ENCODE data around the gene WAC. TPM values are rescaled to one million over a fixed set of nuclear protein-coding genes. Genes with fewer than 3 reads are reported as not detected.

The WAC gene
- total and polyA plus RNA-seq, 2 experiments from 2014 or later = 59.4 to 116 TPM

DNA sequence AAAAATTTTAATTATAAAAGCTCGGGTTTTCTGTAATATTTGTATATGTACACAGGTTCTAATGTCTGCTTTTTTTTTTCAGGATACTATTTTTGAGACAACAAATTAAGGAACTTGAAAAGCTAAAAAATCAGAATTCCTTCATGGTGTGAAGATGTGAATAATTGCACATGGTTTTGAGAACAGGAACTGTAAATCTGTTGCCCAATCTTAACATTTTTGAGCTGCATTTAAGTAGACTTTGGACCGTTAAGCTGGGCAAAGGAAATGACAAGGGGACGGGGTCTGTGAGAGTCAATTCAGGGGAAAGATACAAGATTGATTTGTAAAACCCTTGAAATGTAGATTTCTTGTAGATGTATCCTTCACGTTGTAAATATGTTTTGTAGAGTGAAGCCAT is 86.5 kb downstream of the WAC start:
- Histone ChIP-seq H3K27me3 (ENCODE audit: insufficient read depth) (no peaks in the 10 kb centered on the region), H3K4me1 (ENCODE audit: insufficient read depth) (peaks cover 5% of the 10 kb centered on the region; the same call in 1 of the 2 replicates), H2AFZ (no peak overlapping the region), H4K20me1 (replicated peaks; ENCODE audit: insufficient read depth) (peaks cover 8% of the 10 kb centered on the region; the same call in 1 of the 2 replicates), H3K9me2 (ENCODE audit: insufficient read depth) (no peaks in the 10 kb centered on the region), H3K27ac (ENCODE audit: low read depth) (no peak overlapping the region), H3F3A (replicated peaks; ENCODE audit: low read depth) (0 out of 2 replicates have a peak, but pooled peaks cover 3% of the 10 kb centered on the region), H3K4me3 (no peak overlapping the region), H3K4me2 (no peak overlapping the region), H3K36me3 (ENCODE audit: insufficient read depth) (peaks cover 47% of the 10 kb centered on the region), H3K79me2 (replicated peaks; ENCODE audit: insufficient read depth) (peaks cover 8% of the 10 kb centered on the region)
- H3K27ac Mint-ChIP-seq = no peak overlapping the region
- ATAC-seq (no peak), DNase-seq (ENCODE audit: low spot score) (no peak)
- peaks cover 54% of the 10 kb centered on the region for H3K36me3 Mint-ChIP-seq (ENCODE audit: low read depth)
- no peak overlapping the region for H3K4me3 Mint-ChIP-seq
- no peak for TF ChIP-seq EZH2phosphoT487 (IDR thresholded peaks at IDR 0.05; ENCODE audit: unreplicated experiment)
- TF ChIP-seq STAT1 (IDR thresholded peaks at IDR 0.05; ENCODE audit: unreplicated experiment) = no peak
- no peak for TF ChIP-seq REST (IDR thresholded peaks at IDR 0.05; ENCODE audit: unreplicated experiment)
- TF ChIP-seq, protein P1, sequence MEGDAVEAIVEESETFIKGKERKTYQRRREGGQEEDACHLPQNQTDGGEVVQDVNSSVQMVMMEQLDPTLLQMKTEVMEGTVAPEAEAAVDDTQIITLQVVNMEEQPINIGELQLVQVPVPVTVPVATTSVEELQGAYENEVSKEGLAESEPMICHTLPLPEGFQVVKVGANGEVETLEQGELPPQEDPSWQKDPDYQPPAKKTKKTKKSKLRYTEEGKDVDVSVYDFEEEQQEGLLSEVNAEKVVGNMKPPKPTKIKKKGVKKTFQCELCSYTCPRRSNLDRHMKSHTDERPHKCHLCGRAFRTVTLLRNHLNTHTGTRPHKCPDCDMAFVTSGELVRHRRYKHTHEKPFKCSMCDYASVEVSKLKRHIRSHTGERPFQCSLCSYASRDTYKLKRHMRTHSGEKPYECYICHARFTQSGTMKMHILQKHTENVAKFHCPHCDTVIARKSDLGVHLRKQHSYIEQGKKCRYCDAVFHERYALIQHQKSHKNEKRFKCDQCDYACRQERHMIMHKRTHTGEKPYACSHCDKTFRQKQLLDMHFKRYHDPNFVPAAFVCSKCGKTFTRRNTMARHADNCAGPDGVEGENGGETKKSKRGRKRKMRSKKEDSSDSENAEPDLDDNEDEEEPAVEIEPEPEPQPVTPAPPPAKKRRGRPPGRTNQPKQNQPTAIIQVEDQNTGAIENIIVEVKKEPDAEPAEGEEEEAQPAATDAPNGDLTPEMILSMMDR (conservative IDR thresholded peaks at IDR 0.05; ENCODE audit: low read depth in 2 of 2) = no peak
- TF ChIP-seq JUNB (IDR thresholded peaks at IDR 0.05; ENCODE audit: unreplicated experiment) = no peak
- TF ChIP-seq, protein P2, sequence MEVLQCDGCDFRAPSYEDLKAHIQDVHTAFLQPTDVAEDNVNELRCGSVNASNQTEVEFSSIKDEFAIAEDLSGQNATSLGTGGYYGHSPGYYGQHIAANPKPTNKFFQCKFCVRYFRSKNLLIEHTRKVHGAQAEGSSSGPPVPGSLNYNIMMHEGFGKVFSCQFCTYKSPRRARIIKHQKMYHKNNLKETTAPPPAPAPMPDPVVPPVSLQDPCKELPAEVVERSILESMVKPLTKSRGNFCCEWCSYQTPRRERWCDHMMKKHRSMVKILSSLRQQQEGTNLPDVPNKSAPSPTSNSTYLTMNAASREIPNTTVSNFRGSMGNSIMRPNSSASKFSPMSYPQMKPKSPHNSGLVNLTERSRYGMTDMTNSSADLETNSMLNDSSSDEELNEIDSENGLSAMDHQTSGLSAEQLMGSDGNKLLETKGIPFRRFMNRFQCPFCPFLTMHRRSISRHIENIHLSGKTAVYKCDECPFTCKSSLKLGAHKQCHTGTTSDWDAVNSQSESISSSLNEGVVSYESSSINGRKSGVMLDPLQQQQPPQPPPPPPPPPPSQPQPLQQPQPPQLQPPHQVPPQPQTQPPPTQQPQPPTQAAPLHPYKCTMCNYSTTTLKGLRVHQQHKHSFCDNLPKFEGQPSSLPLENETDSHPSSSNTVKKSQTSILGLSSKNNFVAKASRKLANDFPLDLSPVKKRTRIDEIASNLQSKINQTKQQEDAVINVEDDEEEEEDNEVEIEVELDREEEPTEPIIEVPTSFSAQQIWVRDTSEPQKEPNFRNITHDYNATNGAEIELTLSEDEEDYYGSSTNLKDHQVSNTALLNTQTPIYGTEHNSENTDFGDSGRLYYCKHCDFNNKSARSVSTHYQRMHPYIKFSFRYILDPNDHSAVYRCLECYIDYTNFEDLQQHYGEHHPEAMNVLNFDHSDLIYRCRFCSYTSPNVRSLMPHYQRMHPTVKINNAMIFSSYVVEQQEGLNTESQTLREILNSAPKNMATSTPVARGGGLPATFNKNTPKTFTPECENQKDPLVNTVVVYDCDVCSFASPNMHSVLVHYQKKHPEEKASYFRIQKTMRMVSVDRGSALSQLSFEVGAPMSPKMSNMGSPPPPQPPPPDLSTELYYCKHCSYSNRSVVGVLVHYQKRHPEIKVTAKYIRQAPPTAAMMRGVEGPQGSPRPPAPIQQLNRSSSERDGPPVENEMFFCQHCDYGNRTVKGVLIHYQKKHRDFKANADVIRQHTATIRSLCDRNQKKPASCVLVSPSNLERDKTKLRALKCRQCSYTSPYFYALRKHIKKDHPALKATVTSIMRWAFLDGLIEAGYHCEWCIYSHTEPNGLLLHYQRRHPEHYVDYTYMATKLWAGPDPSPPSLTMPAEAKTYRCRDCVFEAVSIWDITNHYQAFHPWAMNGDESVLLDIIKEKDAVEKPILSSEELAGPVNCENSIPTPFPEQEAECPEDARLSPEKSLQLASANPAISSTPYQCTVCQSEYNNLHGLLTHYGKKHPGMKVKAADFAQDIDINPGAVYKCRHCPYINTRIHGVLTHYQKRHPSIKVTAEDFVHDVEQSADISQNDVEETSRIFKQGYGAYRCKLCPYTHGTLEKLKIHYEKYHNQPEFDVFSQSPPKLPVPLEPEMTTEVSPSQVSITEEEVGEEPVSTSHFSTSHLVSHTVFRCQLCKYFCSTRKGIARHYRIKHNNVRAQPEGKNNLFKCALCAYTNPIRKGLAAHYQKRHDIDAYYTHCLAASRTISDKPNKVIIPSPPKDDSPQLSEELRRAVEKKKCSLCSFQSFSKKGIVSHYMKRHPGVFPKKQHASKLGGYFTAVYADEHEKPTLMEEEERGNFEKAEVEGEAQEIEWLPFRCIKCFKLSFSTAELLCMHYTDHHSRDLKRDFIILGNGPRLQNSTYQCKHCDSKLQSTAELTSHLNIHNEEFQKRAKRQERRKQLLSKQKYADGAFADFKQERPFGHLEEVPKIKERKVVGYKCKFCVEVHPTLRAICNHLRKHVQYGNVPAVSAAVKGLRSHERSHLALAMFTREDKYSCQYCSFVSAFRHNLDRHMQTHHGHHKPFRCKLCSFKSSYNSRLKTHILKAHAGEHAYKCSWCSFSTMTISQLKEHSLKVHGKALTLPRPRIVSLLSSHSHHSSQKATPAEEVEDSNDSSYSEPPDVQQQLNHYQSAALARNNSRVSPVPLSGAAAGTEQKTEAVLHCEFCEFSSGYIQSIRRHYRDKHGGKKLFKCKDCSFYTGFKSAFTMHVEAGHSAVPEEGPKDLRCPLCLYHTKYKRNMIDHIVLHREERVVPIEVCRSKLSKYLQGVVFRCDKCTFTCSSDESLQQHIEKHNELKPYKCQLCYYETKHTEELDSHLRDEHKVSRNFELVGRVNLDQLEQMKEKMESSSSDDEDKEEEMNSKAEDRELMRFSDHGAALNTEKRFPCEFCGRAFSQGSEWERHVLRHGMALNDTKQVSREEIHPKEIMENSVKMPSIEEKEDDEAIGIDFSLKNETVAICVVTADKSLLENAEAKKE (CRISPR knock-in tag; IDR thresholded peaks at IDR 0.05) = no peak
- no peak for TF ChIP-seq POLR2AphosphoS5 (IDR thresholded peaks at IDR 0.05; ENCODE audit: low read depth)
- TF ChIP-seq ZNF114 (CRISPR knock-in tag; IDR thresholded peaks at IDR 0.05) = no peak
- TF ChIP-seq EZH2 (IDR thresholded peaks at IDR 0.05; ENCODE audit: low read depth, unreplicated experiment) = no peak
- TF ChIP-seq CREB1 (CRISPR knock-in tag; IDR thresholded peaks at IDR 0.05; ENCODE audit: low read depth) = no peak
- TF ChIP-seq ZNF331 (CRISPR knock-in tag; IDR thresholded peaks at IDR 0.05; ENCODE audit: low read depth) = no peak
- TF ChIP-seq ETS1 (IDR thresholded peaks at IDR 0.05) = no peak
- TF ChIP-seq NANOG (IDR thresholded peaks at IDR 0.05; ENCODE audit: borderline replicate concordance) = no peak
- no peaks in the 10 kb centered on the region for H3K27me3 Mint-ChIP-seq (ENCODE audit: insufficient read depth, low read depth, poor library complexity)
- peaks cover 10% of the 10 kb centered on the region for H3K4me1 Mint-ChIP-seq
- H3K9me3 Mint-ChIP-seq = no peaks in the 10 kb centered on the region
